ENCODE measurements around the gene GPI.

Gene GPI

GRCh38 chr19:34341935-34342680 lies 22.9 kb upstream of the GPI start:
- no peak for DNase-seq (ENCODE audit: low read depth, low spot score)

GRCh38 chr19:34343751-34344150 lies 21.2 kb upstream of the GPI start:
- DNase-seq (ENCODE audit: low read depth, low spot score), result no peak

GRCh38 chr19:34345947-34346351 lies 19.0 kb upstream of the GPI start:
- DNase-seq (ENCODE audit: low read depth, low spot score), result no peak

GRCh38 chr19:34347561-34348165 lies 17.3 kb upstream of the GPI start:
- DNase-seq (ENCODE audit: low read depth, low spot score), result no peak

GRCh38 chr19:34348899-34349487 lies 16.0 kb upstream of the GPI start:
- DNase-seq (ENCODE audit: low read depth, low spot score), result no peak

GRCh38 chr19:34350161-34350561 lies 14.8 kb upstream of the GPI start:
- DNase-seq (ENCODE audit: low read depth, low spot score), result no peak

GRCh38 chr19:34351382-34351826 lies 13.6 kb upstream of the GPI start:
- no peak for DNase-seq (ENCODE audit: low read depth, low spot score)

- no peak for DNase-seq (ENCODE audit: low read depth, low spot score)
These were observed 11.4 kb upstream of the GPI start for GRCh38 chr19:34353546-34353945.

- no peak for DNase-seq (ENCODE audit: low read depth, low spot score)
These were observed 9.8 kb upstream of the GPI start for GRCh38 chr19:34355201-34355600.

GRCh38 chr19:34356875-34357274 lies 8.1 kb upstream of the GPI start:
- no peak for DNase-seq (ENCODE audit: low read depth, low spot score)

- DNase-seq (ENCODE audit: low read depth, low spot score), result no peak
These were observed 7.6 kb upstream of the GPI start for GRCh38 chr19:34357431-34357830.

GRCh38 chr19:34359140-34359953 lies 5.6 kb upstream of the GPI start:
- peak; percentile 96 for DNase-seq (ENCODE audit: low read depth, low spot score)

- DNase-seq (ENCODE audit: low read depth, low spot score), result no peak
These were observed 5.1 kb upstream of the GPI start for GRCh38 chr19:34359954-34360315.

- no peak for DNase-seq (ENCODE audit: low read depth, low spot score)
These were observed 4.6 kb upstream of the GPI start for GRCh38 chr19:34360354-34360909.

- DNase-seq (ENCODE audit: low read depth, low spot score), result no peak
These were observed 2.3 kb upstream of the GPI start for GRCh38 chr19:34362679-34363069.

- DNase-seq (ENCODE audit: low read depth, low spot score), result no peak
These were observed 1.9 kb upstream of the GPI start for GRCh38 chr19:34363094-34363493.

GRCh38 chr19:34363930-34364329 lies 1.1 kb upstream of the GPI start:
- DNase-seq (ENCODE audit: low read depth, low spot score), result no peak

GRCh38 chr19:34364462-34364829 lies 550 bp upstream of the GPI start:
- no peak for DNase-seq (ENCODE audit: low read depth, low spot score)

GRCh38 chr19:34365463-34366401 lies 736 bp downstream of the GPI start:
- DNase-seq (ENCODE audit: low read depth, low spot score), result no peak

GRCh38 chr19:34366738-34367623 lies 2.0 kb downstream of the GPI start:
- DNase-seq (ENCODE audit: low read depth, low spot score), result no peak

All from brain pericyte (primary cell).